WTC11 (cell line): ENCODE measurements around the gene INS. TPM values are rescaled to one million over a fixed set of nuclear protein-coding genes. Genes with fewer than 3 reads are reported as not detected.

Source experiments
- ATAC-seq: fragments of 200-7000 bp; cut with Tn5 transposase; 2 replicates; pipeline ENCODE4 v1.10.0; 2021; ENCODE audit warnings: mild to moderate bottlenecking, moderate library complexity
- CTCF ChIA-PET: fragments of 300-600 bp; sonication (Branson Sonifier 250); formaldehyde crosslinking; loops from one replicate; lab custom pipeline; 2021; ENCODE audit warnings: antibody characterized with exemption; lab: Charles Lee
- POLR2A ChIA-PET: fragments of 350-600 bp; sonication (Branson Sonifier 250); formaldehyde crosslinking; loops from one replicate; lab custom pipeline; 2021; ENCODE audit warnings: antibody characterized with exemption; lab: Charles Lee
- DNase-seq: peaks from one replicate; pipeline ENCODE4 v3.0.0; 2021; ENCODE audit warnings: low spot score
- H3K27ac Mint-ChIP-seq: 2 replicates; pipeline ENCODE4 v1.8.0; 2021; ENCODE audit warnings: mixed read lengths
- H3K27me3 Mint-ChIP-seq: 2 replicates; pipeline ENCODE4 v1.8.0; 2021; ENCODE audit warnings: low read depth, mild to moderate bottlenecking, moderate library complexity, mixed read lengths
- H3K36me3 Mint-ChIP-seq: 2 replicates; pipeline ENCODE4 v1.8.0; 2021; ENCODE audit warnings: mixed read lengths
- H3K4me1 Mint-ChIP-seq: 2 replicates; pipeline ENCODE4 v1.8.0; 2022; ENCODE audit warnings: mixed read lengths
- H3K4me3 Mint-ChIP-seq: 2 replicates; pipeline ENCODE4 v1.8.0; 2021; ENCODE audit warnings: mild to moderate bottlenecking, moderate library complexity, mixed read lengths
- H3K9me3 Mint-ChIP-seq: 2 replicates; pipeline ENCODE4 v1.8.0; 2021; ENCODE audit warnings: mixed read lengths
- ATF1 ChIP-seq: sonication (generic); formaldehyde crosslinking; IDR thresholded peaks from 2 replicates; pipeline ENCODE4 v1.8.1; 2023; ENCODE audit warnings: mild to moderate bottlenecking, moderate library complexity, missing genetic modification reagents
- ESRRA ChIP-seq: sonication (generic); formaldehyde crosslinking; IDR thresholded peaks from 2 replicates; pipeline ENCODE4 v1.8.1; 2022; ENCODE audit warnings: mild to moderate bottlenecking, missing genetic modification reagents, borderline replicate concordance
- ETV6 ChIP-seq: sonication (generic); formaldehyde crosslinking; IDR thresholded peaks from 2 replicates; pipeline ENCODE4 v1.8.1; 2022; ENCODE audit warnings: mild to moderate bottlenecking, missing genetic modification reagents
- FOXJ3 ChIP-seq: sonication (generic); formaldehyde crosslinking; IDR thresholded peaks from 2 replicates; pipeline ENCODE4 v1.9.0; 2021; ENCODE audit warnings: missing genetic modification reagents, mild to moderate bottlenecking, borderline replicate concordance
- NFYB ChIP-seq: sonication (generic); formaldehyde crosslinking; conservative IDR thresholded peaks from 2 replicates; pipeline ENCODE4 v1.8.0; 2022; ENCODE audit warnings: low read depth, missing genetic modification reagents
- RELA ChIP-seq: sonication (generic); formaldehyde crosslinking; IDR thresholded peaks from 2 replicates; pipeline ENCODE4 v1.8.1; 2022; ENCODE audit warnings: missing genetic modification reagents, mild to moderate bottlenecking, borderline replicate concordance
- RORB ChIP-seq: fragments of 250-450 bp; sonication (Bioruptor Pico); IDR thresholded peaks from 2 replicates; pipeline ENCODE4 v1.9.0; 2021; ENCODE audit warnings: mild to moderate bottlenecking
- TCF7 ChIP-seq: sonication (generic); formaldehyde crosslinking; IDR thresholded peaks from 2 replicates; pipeline ENCODE4 v1.8.0; 2022; ENCODE audit warnings: mild to moderate bottlenecking, low read depth, missing genetic modification reagents, moderate library complexity
- ZBTB21 ChIP-seq: sonication (generic); formaldehyde crosslinking; IDR thresholded peaks from 2 replicates; pipeline ENCODE4 v1.8.1; 2023; ENCODE audit warnings: mild to moderate bottlenecking, missing genetic modification reagents, borderline replicate concordance
- ZNF138 ChIP-seq: sonication (generic); formaldehyde crosslinking; conservative IDR thresholded peaks from 2 replicates; pipeline ENCODE4 v1.8.1; 2022; ENCODE audit warnings: mild to moderate bottlenecking, moderate library complexity, missing genetic modification reagents
- ZNF416 ChIP-seq: fragments of 250-450 bp; sonication (Bioruptor Pico); IDR thresholded peaks from 2 replicates; pipeline ENCODE4 v1.9.0; 2021; ENCODE audit warnings: mild to moderate bottlenecking, inconsistent platforms
- total RNA-seq: library from RNA; stranded (reverse); gene quantifications from 3 replicates; pipeline ENCODE4 v1.2.3, GENCODE V29; 2021
- TF ChIP-seq, protein P1 (sequence below): sonication (generic); formaldehyde crosslinking; IDR thresholded peaks from 2 replicates; pipeline ENCODE4 v1.8.0; 2023; ENCODE audit warnings: missing genetic modification reagents, mild to moderate bottlenecking, borderline replicate concordance
- TF ChIP-seq, protein P2 (sequence below): sonication (generic); formaldehyde crosslinking; IDR thresholded peaks from 2 replicates; pipeline ENCODE4 v1.8.1; 2022; ENCODE audit warnings: missing genetic modification reagents, borderline replicate concordance
- TF ChIP-seq, protein P3 (sequence below): fragments of 250-450 bp; sonication (Bioruptor Pico); conservative IDR thresholded peaks from 2 replicates; pipeline ENCODE4 v1.9.0; 2021; ENCODE audit warnings: mild to moderate bottlenecking
- TF ChIP-seq, protein P4 (sequence below): sonication (generic); formaldehyde crosslinking; IDR thresholded peaks from 2 replicates; pipeline ENCODE4 v1.8.1; 2023; ENCODE audit warnings: mild to moderate bottlenecking, missing genetic modification reagents, borderline replicate concordance
- TF ChIP-seq, protein P5 (sequence below): sonication (generic); formaldehyde crosslinking; IDR thresholded peaks from 2 replicates; pipeline ENCODE4 v1.8.0; 2023; ENCODE audit warnings: mild to moderate bottlenecking, missing genetic modification reagents
- TF ChIP-seq, protein P6 (sequence below): sonication (generic); formaldehyde crosslinking; IDR thresholded peaks from 2 replicates; pipeline ENCODE4 v1.8.0; 2022; ENCODE audit warnings: mild to moderate bottlenecking, missing genetic modification reagents

Gene INS
- total RNA-seq, 1 experiment from 2014 or later: not detected

DNA sequence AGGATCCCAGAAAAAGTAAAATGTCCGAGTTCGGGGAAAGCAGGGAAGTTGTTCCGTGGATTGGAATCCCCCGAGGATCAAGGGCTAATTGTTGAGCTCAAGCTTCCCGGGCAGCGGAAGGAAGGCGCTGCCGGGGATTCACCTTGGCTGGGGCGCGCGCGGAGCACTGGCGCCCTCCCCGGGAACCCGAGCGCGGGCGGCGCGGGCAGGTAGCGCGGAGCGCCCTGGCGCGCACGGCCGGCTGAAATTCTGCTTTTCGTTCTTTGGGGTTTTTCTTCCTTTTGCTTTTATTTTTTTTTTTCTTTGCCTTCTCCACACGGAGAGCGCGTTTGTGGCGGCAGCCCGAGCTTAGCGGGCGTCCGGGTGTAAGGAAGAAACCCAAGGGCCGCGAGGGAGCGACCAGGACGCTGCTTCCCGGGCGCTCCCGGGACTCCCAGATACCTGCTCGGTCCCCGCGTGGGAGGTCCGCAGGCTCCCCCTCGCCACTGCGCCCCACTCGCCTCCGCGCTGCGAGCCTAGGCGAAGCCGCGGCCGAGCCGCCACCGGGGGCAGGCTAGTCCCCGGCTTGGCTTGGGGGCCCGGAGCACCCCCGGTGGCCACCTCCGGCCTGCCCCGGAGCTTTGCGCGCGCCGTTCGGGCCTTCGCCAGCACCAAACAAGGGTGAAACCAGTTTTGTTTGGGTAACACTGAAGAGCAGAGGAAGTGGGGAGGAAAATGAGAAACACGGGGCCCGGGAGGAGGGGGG lies 17.0 kb downstream of the INS start:
- peaks cover 92% of the 10 kb centered on the region for H3K27me3 Mint-ChIP-seq
- ChIA-PET POLR2A (no interaction called here), CTCF (interaction anchor here (0.5 to 18.6 kb wide), 11 partner anchors 7 to 491 kb away, joined by 3 to 761 read pairs (median 5); no protein-coding TSS in a partner anchor)
- H3K27ac Mint-ChIP-seq: no peak overlapping the region
- ATAC-seq (0 out of 2 replicates have a peak, but pooled peaks have one; percentile 8), DNase-seq (peak; percentile 41)
- H3K9me3 Mint-ChIP-seq: no peaks in the 10 kb centered on the region
- H3K4me1 Mint-ChIP-seq: peaks cover 12% of the 10 kb centered on the region; the same call in 1 of the 2 replicates
- H3K4me3 Mint-ChIP-seq: peak overlapping the region; percentile 48
- H3K36me3 Mint-ChIP-seq: peaks cover 5% of the 10 kb centered on the region
- TF ChIP-seq ZNF138 (CRISPR knock-in tag): no peak
- TF ChIP-seq, protein P1, sequence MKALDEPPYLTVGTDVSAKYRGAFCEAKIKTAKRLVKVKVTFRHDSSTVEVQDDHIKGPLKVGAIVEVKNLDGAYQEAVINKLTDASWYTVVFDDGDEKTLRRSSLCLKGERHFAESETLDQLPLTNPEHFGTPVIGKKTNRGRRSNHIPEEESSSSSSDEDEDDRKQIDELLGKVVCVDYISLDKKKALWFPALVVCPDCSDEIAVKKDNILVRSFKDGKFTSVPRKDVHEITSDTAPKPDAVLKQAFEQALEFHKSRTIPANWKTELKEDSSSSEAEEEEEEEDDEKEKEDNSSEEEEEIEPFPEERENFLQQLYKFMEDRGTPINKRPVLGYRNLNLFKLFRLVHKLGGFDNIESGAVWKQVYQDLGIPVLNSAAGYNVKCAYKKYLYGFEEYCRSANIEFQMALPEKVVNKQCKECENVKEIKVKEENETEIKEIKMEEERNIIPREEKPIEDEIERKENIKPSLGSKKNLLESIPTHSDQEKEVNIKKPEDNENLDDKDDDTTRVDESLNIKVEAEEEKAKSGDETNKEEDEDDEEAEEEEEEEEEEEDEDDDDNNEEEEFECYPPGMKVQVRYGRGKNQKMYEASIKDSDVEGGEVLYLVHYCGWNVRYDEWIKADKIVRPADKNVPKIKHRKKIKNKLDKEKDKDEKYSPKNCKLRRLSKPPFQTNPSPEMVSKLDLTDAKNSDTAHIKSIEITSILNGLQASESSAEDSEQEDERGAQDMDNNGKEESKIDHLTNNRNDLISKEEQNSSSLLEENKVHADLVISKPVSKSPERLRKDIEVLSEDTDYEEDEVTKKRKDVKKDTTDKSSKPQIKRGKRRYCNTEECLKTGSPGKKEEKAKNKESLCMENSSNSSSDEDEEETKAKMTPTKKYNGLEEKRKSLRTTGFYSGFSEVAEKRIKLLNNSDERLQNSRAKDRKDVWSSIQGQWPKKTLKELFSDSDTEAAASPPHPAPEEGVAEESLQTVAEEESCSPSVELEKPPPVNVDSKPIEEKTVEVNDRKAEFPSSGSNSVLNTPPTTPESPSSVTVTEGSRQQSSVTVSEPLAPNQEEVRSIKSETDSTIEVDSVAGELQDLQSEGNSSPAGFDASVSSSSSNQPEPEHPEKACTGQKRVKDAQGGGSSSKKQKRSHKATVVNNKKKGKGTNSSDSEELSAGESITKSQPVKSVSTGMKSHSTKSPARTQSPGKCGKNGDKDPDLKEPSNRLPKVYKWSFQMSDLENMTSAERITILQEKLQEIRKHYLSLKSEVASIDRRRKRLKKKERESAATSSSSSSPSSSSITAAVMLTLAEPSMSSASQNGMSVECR (CRISPR knock-in tag): no peak
- TF ChIP-seq ZNF416 (CRISPR knock-in tag): no peak
- TF ChIP-seq, protein P2, sequence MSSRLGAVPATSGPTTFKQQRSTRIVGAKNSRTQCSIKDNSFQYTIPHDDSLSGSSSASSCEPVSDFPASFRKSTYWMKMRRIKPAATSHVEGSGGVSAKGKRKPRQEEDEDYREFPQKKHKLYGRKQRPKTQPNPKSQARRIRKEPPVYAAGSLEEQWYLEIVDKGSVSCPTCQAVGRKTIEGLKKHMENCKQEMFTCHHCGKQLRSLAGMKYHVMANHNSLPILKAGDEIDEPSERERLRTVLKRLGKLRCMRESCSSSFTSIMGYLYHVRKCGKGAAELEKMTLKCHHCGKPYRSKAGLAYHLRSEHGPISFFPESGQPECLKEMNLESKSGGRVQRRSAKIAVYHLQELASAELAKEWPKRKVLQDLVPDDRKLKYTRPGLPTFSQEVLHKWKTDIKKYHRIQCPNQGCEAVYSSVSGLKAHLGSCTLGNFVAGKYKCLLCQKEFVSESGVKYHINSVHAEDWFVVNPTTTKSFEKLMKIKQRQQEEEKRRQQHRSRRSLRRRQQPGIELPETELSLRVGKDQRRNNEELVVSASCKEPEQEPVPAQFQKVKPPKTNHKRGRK (CRISPR knock-in tag): no peak
- no peak for TF ChIP-seq TCF7
- TF ChIP-seq, protein P3, sequence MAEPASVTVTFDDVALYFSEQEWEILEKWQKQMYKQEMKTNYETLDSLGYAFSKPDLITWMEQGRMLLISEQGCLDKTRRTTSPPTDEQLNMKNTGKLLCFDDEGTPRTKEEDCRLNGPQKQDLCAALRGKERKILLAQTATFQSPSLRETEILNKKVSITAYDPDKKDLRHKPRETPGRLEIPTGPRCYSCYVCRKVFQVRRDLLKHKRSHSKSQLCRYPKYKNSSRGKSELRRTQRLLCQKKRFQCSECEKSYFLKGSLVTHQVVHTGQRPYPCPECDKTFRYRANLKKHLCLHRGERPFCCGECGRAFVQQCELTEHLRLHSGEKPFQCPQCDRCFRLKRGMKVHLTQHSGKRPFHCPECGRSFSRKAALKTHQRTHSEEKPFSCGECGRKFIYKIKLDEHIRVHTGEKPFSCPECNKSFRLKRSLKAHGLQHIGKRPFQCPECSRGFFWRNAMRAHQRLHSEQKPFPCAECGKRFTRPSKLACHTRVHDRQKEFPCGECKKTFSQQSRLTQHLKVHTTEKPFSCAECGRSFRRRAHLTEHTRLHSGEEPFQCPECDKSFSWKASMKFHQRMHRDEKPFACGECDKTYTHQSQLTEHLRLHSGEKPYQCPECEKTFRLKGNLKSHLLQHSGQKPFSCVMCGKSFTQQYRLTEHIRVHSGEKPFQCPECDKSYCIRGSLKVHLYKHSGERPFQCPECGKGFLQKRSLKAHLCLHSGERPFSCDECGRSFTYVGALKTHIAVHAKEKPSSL (CRISPR knock-in tag): no peak
- TF ChIP-seq ETV6 (CRISPR knock-in tag): no peak
- TF ChIP-seq, protein P4, sequence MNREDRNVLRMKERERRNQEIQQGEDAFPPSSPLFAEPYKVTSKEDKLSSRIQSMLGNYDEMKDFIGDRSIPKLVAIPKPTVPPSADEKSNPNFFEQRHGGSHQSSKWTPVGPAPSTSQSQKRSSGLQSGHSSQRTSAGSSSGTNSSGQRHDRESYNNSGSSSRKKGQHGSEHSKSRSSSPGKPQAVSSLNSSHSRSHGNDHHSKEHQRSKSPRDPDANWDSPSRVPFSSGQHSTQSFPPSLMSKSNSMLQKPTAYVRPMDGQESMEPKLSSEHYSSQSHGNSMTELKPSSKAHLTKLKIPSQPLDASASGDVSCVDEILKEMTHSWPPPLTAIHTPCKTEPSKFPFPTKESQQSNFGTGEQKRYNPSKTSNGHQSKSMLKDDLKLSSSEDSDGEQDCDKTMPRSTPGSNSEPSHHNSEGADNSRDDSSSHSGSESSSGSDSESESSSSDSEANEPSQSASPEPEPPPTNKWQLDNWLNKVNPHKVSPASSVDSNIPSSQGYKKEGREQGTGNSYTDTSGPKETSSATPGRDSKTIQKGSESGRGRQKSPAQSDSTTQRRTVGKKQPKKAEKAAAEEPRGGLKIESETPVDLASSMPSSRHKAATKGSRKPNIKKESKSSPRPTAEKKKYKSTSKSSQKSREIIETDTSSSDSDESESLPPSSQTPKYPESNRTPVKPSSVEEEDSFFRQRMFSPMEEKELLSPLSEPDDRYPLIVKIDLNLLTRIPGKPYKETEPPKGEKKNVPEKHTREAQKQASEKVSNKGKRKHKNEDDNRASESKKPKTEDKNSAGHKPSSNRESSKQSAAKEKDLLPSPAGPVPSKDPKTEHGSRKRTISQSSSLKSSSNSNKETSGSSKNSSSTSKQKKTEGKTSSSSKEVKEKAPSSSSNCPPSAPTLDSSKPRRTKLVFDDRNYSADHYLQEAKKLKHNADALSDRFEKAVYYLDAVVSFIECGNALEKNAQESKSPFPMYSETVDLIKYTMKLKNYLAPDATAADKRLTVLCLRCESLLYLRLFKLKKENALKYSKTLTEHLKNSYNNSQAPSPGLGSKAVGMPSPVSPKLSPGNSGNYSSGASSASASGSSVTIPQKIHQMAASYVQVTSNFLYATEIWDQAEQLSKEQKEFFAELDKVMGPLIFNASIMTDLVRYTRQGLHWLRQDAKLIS (CRISPR knock-in tag): no peak
- no peak for TF ChIP-seq ATF1 (CRISPR knock-in tag)
- no peak for TF ChIP-seq FOXJ3 (CRISPR knock-in tag)
- no peak for TF ChIP-seq ZBTB21 (CRISPR knock-in tag)
- TF ChIP-seq, protein P5, sequence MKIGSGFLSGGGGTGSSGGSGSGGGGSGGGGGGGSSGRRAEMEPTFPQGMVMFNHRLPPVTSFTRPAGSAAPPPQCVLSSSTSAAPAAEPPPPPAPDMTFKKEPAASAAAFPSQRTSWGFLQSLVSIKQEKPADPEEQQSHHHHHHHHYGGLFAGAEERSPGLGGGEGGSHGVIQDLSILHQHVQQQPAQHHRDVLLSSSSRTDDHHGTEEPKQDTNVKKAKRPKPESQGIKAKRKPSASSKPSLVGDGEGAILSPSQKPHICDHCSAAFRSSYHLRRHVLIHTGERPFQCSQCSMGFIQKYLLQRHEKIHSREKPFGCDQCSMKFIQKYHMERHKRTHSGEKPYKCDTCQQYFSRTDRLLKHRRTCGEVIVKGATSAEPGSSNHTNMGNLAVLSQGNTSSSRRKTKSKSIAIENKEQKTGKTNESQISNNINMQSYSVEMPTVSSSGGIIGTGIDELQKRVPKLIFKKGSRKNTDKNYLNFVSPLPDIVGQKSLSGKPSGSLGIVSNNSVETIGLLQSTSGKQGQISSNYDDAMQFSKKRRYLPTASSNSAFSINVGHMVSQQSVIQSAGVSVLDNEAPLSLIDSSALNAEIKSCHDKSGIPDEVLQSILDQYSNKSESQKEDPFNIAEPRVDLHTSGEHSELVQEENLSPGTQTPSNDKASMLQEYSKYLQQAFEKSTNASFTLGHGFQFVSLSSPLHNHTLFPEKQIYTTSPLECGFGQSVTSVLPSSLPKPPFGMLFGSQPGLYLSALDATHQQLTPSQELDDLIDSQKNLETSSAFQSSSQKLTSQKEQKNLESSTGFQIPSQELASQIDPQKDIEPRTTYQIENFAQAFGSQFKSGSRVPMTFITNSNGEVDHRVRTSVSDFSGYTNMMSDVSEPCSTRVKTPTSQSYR (CRISPR knock-in tag): no peak
- TF ChIP-seq ESRRA: no peak
- TF ChIP-seq RELA (CRISPR knock-in tag): no peak
- no peak for TF ChIP-seq NFYB
- TF ChIP-seq, protein P6, sequence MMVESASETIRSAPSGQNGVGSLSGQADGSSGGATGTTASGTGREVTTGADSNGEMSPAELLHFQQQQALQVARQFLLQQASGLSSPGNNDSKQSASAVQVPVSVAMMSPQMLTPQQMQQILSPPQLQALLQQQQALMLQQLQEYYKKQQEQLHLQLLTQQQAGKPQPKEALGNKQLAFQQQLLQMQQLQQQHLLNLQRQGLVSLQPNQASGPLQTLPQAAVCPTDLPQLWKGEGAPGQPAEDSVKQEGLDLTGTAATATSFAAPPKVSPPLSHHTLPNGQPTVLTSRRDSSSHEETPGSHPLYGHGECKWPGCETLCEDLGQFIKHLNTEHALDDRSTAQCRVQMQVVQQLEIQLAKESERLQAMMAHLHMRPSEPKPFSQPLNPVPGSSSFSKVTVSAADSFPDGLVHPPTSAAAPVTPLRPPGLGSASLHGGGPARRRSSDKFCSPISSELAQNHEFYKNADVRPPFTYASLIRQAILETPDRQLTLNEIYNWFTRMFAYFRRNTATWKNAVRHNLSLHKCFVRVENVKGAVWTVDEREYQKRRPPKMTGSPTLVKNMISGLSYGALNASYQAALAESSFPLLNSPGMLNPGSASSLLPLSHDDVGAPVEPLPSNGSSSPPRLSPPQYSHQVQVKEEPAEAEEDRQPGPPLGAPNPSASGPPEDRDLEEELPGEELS (CRISPR knock-in tag): no peak
- no peak for TF ChIP-seq RORB (CRISPR knock-in tag)
